HCT116 (cell line): ENCODE data around the gene P4HA1. TPM values are rescaled to one million over a fixed set of nuclear protein-coding genes. Genes with fewer than 3 reads are reported as not detected.

Experiments
- ATAC-seq: fragments of 200-7000 bp; cut with Tn5 transposase; 2 replicates; pipeline ENCODE4 v1.9.1; 2020; ENCODE audit warnings: mild to moderate bottlenecking, moderate library complexity
- BruUV-seq: library from RNA; stranded (reverse); fragments of 400-500 nt; replicated peaks from 2 replicates; lab custom pipeline; 2021; lab: Mats Ljungman, UMichigan
- CTCF ChIA-PET: fragments of 300-600 bp; sonication (Branson Sonifier 250); formaldehyde crosslinking; loops from one replicate; lab custom pipeline; 2021; ENCODE audit warnings: antibody characterized with exemption; lab: Charles Lee
- POLR2A ChIA-PET: fragments of 300-600, 350-600 bp; sonication (Branson Sonifier 250); formaldehyde crosslinking; loops from one replicate; lab custom pipeline; 2021; ENCODE audit warnings: antibody characterized with exemption; lab: Charles Lee
- RAD21 ChIA-PET, 2 experiments: fragments of 300-600 bp; sonication (Branson Sonifier 250); formaldehyde crosslinking; loops; one replicate each; lab custom pipeline; 2023; ENCODE audit warnings: low total read pairs in 2 of 2; ENCODE audit not compliant: uncharacterized antibody in 2 of 2, unreplicated experiment in 2 of 2, low non-redundant PET in 1 of 2; lab: Charles Lee
- DNase-seq: peaks from one replicate; pipeline ENCODE4 v3.0.0-alpha.2; 2010; ENCODE audit warnings: low read depth, low spot score
- H2AFZ ChIP-seq: fragments of 200-600 bp; shearing (Covaris generic), sonication (generic); 2 replicates; pipeline ENCODE4 v1.6.1; 2017; ENCODE audit warnings: low read depth, mixed run types, mixed read lengths, antibody characterized with exemption, low read length; ENCODE audit not compliant: poor library complexity, severe bottlenecking
- H3K27ac ChIP-seq: 2 replicates; pipeline ENCODE4 v1.5.1; 2012; ENCODE audit warnings: low read depth, low read length
- H3K27me3 ChIP-seq: fragments of 200-600 bp; sonication (generic); 2 replicates; pipeline ENCODE4 v1.6.1; 2016; ENCODE audit warnings: mixed run types, low read length, mixed read lengths; ENCODE audit not compliant: insufficient read depth
- H3K36me3 ChIP-seq, 2 experiments: fragments of 200-500 bp in 1 of 2; fragments of 200-600 bp in 1 of 2; sonication (Bioruptor generic) in 1 of 2; sonication (generic) in 1 of 2; 2 replicates each; pipeline versions ENCODE4 v1.5.1 to v1.6.1; 2014 to 2016; ENCODE audit warnings: low read length in 2 of 2, inconsistent platforms in 1 of 2, mixed read lengths in 1 of 2, mixed run types in 1 of 2; ENCODE audit not compliant: insufficient read depth in 2 of 2, control insufficient read depth in 1 of 2
- H3K4me1 ChIP-seq, 2 experiments: fragments of 200-600 bp in 1 of 2; sonication (generic) in 1 of 2; 2 replicates each; pipeline versions ENCODE4 v1.5.1 to v1.6.1; 2012 to 2017; ENCODE audit warnings: low read length in 2 of 2, inconsistent platforms in 1 of 2, mild to moderate bottlenecking in 1 of 2, mixed read lengths in 1 of 2, mixed run types in 1 of 2, moderate library complexity in 1 of 2; ENCODE audit not compliant: insufficient read depth in 2 of 2, control insufficient read depth in 1 of 2
- H3K4me2 ChIP-seq: fragments of 200-600 bp; sonication (generic); 2 replicates; pipeline ENCODE4 v1.6.1; 2017; ENCODE audit warnings: mixed run types, low read length, mixed read lengths
- H3K4me3 ChIP-seq, 2 experiments: fragments of 200-600 bp in 1 of 2; sonication (generic) in 1 of 2; replicated peaks in 1 of 2; 2 replicates each; pipeline ENCODE4 v1.5.1; 2011 to 2016; ENCODE audit warnings: low read length in 2 of 2, control low read depth in 1 of 2, low read depth in 1 of 2, mild to moderate bottlenecking in 1 of 2, mixed read lengths in 1 of 2, mixed run types in 1 of 2
- H3K79me2 ChIP-seq: fragments of 200-600 bp; sonication (generic); 2 replicates; pipeline ENCODE4 v1.6.1; 2017; ENCODE audit warnings: mild to moderate bottlenecking, mixed run types, low read length, moderate library complexity, mixed read lengths; ENCODE audit not compliant: insufficient read depth
- H3K9ac ChIP-seq: fragments of 200-600 bp; sonication (generic); 2 replicates; pipeline ENCODE4 v1.6.1; 2016; ENCODE audit warnings: low read length, mixed read lengths
- H3K9me2 ChIP-seq: fragments of 200-600 bp; sonication (generic), shearing (Covaris generic); 2 replicates; pipeline ENCODE4 v1.6.1; 2017; ENCODE audit warnings: mixed run types, mild to moderate bottlenecking, moderate library complexity; ENCODE audit not compliant: insufficient read depth
- H3K9me3 ChIP-seq, 2 experiments: fragments of 200-500 bp in 1 of 2; fragments of 200-600 bp in 1 of 2; sonication (Bioruptor generic) in 1 of 2; sonication (generic) in 1 of 2; 2 replicates each; pipeline ENCODE4 v1.6.1; 2014 to 2017; ENCODE audit warnings: low read length in 2 of 2, mixed read lengths in 2 of 2, inconsistent platforms in 1 of 2, low read depth in 1 of 2, mild to moderate bottlenecking in 1 of 2, mixed run types in 1 of 2, moderate library complexity in 1 of 2; ENCODE audit not compliant: control insufficient read depth in 1 of 2, insufficient read depth in 1 of 2
- H4K20me1 ChIP-seq: fragments of 200-600 bp; sonication (generic), shearing (Covaris generic); 2 replicates; pipeline ENCODE4 v1.6.1; 2017; ENCODE audit warnings: mixed run types, mild to moderate bottlenecking, moderate library complexity; ENCODE audit not compliant: insufficient read depth
- CBX3 ChIP-seq: IDR thresholded peaks from 2 replicates; pipeline ENCODE4 v1.6.1; 2012; ENCODE audit warnings: low read depth
- CEBPB ChIP-seq: IDR thresholded peaks from 2 replicates; pipeline ENCODE4 v1.6.1; 2012; ENCODE audit warnings: low read depth
- CTCF ChIP-seq, 3 experiments: fragments of 200-600 bp in 1 of 3; sonication (generic) in 1 of 3; IDR thresholded peaks in 2 of 3; conservative IDR thresholded peaks in 1 of 3; 2 replicates each; pipeline ENCODE4 v1.5.1; 2012 to 2017; ENCODE audit warnings: low read depth in 2 of 3, low read length in 2 of 3, antibody characterized with exemption in 1 of 3, borderline replicate concordance in 1 of 3, control low read depth in 1 of 3, mild to moderate bottlenecking in 1 of 3, mixed read lengths in 1 of 3, mixed run types in 1 of 3, moderate library complexity in 1 of 3; ENCODE audit not compliant: insufficient read depth in 1 of 3
- EGR1 ChIP-seq: IDR thresholded peaks from 2 replicates; pipeline ENCODE4 v1.6.1; 2012; ENCODE audit warnings: low read depth
- ELF1 ChIP-seq: IDR thresholded peaks from 2 replicates; pipeline ENCODE4 v1.6.1; 2012; ENCODE audit warnings: low read depth, borderline replicate concordance
- EZH2 ChIP-seq: fragments of 200-600 bp; sonication (generic); IDR thresholded peaks from 2 replicates; pipeline ENCODE4 v1.6.1; 2017; ENCODE audit warnings: antibody characterized with exemption, mixed run types
- EZH2phosphoT487 ChIP-seq: fragments of 200-600 bp; IDR thresholded peaks from 2 replicates; pipeline ENCODE4 v1.6.1; 2018; ENCODE audit warnings: antibody characterized with exemption, borderline replicate concordance
- FOSL1 ChIP-seq: IDR thresholded peaks from 2 replicates; pipeline ENCODE4 v1.6.1; 2012; ENCODE audit warnings: low read depth
- JUND ChIP-seq: IDR thresholded peaks from 2 replicates; pipeline ENCODE4 v1.6.1; 2012
- POLR2A ChIP-seq: IDR thresholded peaks from 2 replicates; pipeline ENCODE4 v1.7.0; 2011; ENCODE audit warnings: borderline replicate concordance; ENCODE audit not compliant: insufficient read depth, insufficient read length; ENCODE audit errors: extremely low read depth
- RAD21 ChIP-seq: IDR thresholded peaks from 2 replicates; pipeline ENCODE4 v1.6.1; 2012; ENCODE audit warnings: low read depth, mild to moderate bottlenecking
- SP1 ChIP-seq: IDR thresholded peaks from 2 replicates; pipeline ENCODE4 v1.6.1; 2012; ENCODE audit warnings: low read depth
- TCF7L2 ChIP-seq: IDR thresholded peaks from 2 replicates; pipeline ENCODE4 v1.7.0; 2011; ENCODE audit warnings: borderline replicate concordance, inconsistent platforms; ENCODE audit not compliant: insufficient read depth, insufficient read length; ENCODE audit errors: extremely low read depth
- YY1 ChIP-seq: IDR thresholded peaks from 2 replicates; pipeline ENCODE4 v1.6.1; 2011; ENCODE audit warnings: low read length, low read depth, moderate library complexity, mild to moderate bottlenecking; ENCODE audit not compliant: insufficient replicate concordance; ENCODE audit errors: extremely low read depth
- ZFX ChIP-seq: fragments of 450-650 bp; IDR thresholded peaks from 2 replicates; pipeline ENCODE4 v1.6.1; 2017
- ZNF274 ChIP-seq: fragments of 200-500 bp; sonication (Bioruptor generic); IDR thresholded peaks from 2 replicates; pipeline ENCODE4 v1.6.1; 2014; ENCODE audit warnings: mild to moderate bottlenecking, low read depth, low read length, inconsistent platforms
- intact Hi-C: fragments of 100-400 bp; cut with micrococcal nuclease; formaldehyde crosslinking; loops from 2 replicates; pipeline ENCODE4 v1.10.0; 2022
- total RNA-seq: library from RNA; stranded (reverse); gene quantifications from one replicate; pipeline ENCODE4 v1.2.1, GENCODE V29; 2021; ENCODE audit not compliant: unreplicated experiment
- TF ChIP-seq, protein P1 (sequence below): IDR thresholded peaks from 2 replicates; pipeline ENCODE4 v1.6.1; 2011; ENCODE audit warnings: mild to moderate bottlenecking, low read length, moderate library complexity; ENCODE audit not compliant: insufficient replicate concordance; ENCODE audit errors: extremely low read depth
- TF ChIP-seq, protein P2 (sequence below): IDR thresholded peaks from 2 replicates; pipeline ENCODE4 v1.6.1; 2012

The P4HA1 gene
- total RNA-seq, 1 experiment from 2014 or later = 49.7 TPM

DNA sequence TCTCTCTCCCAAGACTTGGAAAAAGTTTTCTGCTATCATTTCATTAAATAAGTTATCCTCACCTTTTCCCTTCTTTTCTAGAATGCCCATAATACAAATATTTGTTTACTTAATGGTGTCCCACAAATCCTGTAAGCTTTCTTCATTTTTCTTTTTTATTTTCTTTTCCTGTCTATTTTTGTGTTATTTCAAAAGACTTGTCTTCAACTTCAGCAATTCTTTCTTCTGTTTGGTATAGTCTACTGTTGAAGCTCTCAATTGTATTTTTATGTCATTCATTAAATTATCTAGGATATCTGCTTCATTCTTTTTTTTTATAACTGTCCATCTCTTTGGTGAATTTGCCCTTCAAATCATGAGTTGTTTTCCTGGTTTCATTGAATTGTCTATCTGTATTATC, 117.0 kb downstream of the P4HA1 start:
- Histone ChIP-seq H3K27me3 (no peaks in the 10 kb centered on the region), H3K4me3 (no peak overlapping the region), H3K9me2 (no peaks in the 10 kb centered on the region), H4K20me1 (no peaks in the 10 kb centered on the region), H3K9ac (no peak overlapping the region), H3K27ac (no peak overlapping the region), H3K4me2 (no peak overlapping the region), H3K4me1 (no peaks in the 10 kb centered on the region), H3K79me2 (no peaks in the 10 kb centered on the region), H3K36me3 (no peaks in the 10 kb centered on the region), H2AFZ (no peak overlapping the region), H3K9me3 (peaks cover 9 to 16% of the 10 kb centered on the region in 2 experiments; a peak in 3 of 4 replicates)
- intact Hi-C loops = no loop called here
- ChIA-PET POLR2A (no interaction called here), RAD21 (no interaction called here), CTCF (no interaction called here)
- BruUV-seq = no TSS peak
- no peak for TF ChIP-seq EGR1
- no peak for TF ChIP-seq POLR2A
- no peak for TF ChIP-seq TCF7L2
- no peak for TF ChIP-seq EZH2phosphoT487
- TF ChIP-seq ZNF274 = no peak
- no peak for TF ChIP-seq YY1
- no peak for TF ChIP-seq ELF1
- no peak for TF ChIP-seq ZFX
- no peak for TF ChIP-seq CBX3
- TF ChIP-seq SP1 = no peak
- no peak for TF ChIP-seq FOSL1
- no peak for TF ChIP-seq RAD21
- TF ChIP-seq EZH2 = no peak
- no peak for TF ChIP-seq JUND
- TF ChIP-seq CTCF (IDR thresholded peaks at IDR 0.05 in 2 of 3, conservative IDR thresholded peaks at IDR 0.05 in 1 of 3; ENCODE audit: borderline replicate concordance in 1 of 3, insufficient read depth in 1 of 3, low read depth in 2 of 3, low read length in 2 of 3) = no peak
- TF ChIP-seq, protein P1, sequence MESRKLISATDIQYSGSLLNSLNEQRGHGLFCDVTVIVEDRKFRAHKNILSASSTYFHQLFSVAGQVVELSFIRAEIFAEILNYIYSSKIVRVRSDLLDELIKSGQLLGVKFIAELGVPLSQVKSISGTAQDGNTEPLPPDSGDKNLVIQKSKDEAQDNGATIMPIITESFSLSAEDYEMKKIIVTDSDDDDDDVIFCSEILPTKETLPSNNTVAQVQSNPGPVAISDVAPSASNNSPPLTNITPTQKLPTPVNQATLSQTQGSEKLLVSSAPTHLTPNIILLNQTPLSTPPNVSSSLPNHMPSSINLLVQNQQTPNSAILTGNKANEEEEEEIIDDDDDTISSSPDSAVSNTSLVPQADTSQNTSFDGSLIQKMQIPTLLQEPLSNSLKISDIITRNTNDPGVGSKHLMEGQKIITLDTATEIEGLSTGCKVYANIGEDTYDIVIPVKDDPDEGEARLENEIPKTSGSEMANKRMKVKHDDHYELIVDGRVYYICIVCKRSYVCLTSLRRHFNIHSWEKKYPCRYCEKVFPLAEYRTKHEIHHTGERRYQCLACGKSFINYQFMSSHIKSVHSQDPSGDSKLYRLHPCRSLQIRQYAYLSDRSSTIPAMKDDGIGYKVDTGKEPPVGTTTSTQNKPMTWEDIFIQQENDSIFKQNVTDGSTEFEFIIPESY = no peak
- TF ChIP-seq, protein P2, sequence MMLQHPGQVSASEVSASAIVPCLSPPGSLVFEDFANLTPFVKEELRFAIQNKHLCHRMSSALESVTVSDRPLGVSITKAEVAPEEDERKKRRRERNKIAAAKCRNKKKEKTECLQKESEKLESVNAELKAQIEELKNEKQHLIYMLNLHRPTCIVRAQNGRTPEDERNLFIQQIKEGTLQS = no peak
- TF ChIP-seq CEBPB = no peak
- no peak for ATAC-seq
- no peak for DNase-seq
